GM11168 (cell line): Measurements from ENCODE around the gene RAMP1.
"Not testable (repeated sequence)": the region's sequence is repeated elsewhere in the genome, so short reads cannot be mapped to it uniquely, and the experiment has no call there.

Source experiments
- in situ Hi-C: fragments of 300-500 bp; cut with MboI; formaldehyde crosslinking; loops from one replicate; pipeline ENCODE4 v1.12.0; 2022; ENCODE audit warnings: low sequenced_read_pairs; ENCODE audit not compliant: unreplicated experiment

The RAMP1 gene

DNA sequence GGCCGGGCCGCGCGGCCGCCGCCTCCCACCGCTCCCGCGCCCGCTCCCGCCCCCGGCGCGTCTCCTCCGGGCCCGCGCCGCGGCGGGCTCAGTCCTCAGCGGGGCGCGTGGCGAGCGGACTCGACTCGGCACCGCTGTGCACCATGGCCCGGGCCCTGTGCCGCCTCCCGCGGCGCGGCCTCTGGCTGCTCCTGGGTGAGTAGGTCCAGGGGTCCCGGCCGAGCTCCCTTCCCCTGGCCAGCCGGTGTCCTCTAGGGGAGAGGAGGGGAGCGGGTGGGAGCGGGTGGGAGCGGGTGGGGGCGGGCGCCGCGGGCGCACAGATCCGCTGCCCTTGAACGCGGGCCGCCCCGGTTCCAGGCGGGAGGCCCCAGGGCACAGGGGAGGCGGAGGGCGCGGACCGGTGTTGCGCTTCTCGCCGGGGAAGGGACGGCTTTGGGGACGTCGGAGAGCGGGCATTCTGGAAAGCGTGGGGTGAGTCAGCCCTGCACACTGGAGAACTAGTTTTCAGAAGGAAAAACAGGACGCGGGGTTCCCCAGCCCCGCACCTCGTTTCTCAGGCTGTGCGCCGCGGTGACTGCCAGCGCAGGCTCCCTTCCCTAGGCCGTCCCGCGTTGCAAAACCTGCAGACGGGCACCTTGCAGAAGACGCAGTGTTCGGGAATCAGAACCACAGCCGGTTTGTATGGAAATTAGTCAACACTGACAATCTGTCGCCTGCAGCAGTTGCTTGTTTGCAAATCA lies at the start of gene RAMP1:
Gene RAMP1 (plus strand): TSS at position 91 of the 740 bp plus-strand sequence. CDS start 53 bp downstream, at position 144.
- in situ Hi-C loops: no loop called here

DNA sequence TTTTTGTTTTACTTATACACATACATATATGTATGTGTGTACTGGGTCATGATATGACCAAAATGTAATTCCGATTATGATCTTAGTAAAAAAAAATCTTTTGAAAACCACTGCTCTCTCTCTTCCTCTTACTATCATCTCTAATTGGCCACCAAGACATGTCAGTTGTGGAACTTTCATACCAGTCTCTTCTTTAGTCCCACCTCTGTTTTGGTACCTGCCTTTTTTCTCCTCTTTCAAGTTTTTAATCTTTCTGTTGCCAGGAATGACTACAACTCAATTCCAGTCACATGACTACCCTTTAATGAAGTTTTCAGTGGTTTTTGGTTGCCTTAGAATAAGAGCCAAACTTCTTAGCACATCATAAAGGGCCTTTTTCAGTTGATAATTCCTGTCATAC lies 43.8 kb upstream of the RAMP1 start:
- in situ Hi-C loops: no loop called here

DNA sequence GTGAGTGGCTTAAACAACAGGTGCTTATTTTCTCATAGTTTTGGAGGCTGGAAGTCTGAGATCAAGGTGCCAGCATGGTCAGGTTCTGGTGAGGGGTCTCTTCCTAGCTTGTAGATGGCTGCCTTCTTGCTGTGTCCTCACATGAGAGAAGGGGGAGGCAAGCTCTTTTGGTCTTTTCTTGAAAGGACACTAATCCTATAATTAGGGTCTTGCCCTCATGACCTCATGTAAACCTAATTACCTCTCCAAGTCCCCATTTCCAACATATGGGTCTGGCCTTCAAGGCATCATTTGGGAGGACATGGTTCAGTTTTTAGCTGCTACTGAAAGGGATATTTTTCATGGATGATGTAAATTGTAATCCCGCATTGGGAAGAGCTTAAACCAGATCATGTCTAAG lies 42.9 kb upstream of the RAMP1 start:
- in situ Hi-C loops: no loop called here

DNA sequence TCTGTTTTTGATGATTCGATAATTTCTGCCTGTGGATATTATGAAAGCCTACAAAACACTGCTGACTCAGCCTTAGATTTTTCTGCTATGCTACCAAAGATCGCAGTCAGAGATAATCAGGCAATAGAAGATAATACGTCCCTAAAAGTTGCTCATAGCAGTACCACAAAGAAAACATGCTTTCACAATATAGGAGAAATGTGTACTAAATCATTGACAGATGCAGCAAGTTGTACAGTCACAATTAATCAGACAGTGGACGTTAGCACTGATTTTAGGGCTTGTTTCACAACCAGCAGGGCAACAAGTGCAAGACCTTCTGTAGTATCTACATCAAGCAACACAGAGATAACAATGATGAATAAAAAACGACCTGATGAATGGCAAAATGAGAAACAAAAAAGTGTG lies 41.4 kb upstream of the RAMP1 start:
- in situ Hi-C loops: no loop called here

DNA sequence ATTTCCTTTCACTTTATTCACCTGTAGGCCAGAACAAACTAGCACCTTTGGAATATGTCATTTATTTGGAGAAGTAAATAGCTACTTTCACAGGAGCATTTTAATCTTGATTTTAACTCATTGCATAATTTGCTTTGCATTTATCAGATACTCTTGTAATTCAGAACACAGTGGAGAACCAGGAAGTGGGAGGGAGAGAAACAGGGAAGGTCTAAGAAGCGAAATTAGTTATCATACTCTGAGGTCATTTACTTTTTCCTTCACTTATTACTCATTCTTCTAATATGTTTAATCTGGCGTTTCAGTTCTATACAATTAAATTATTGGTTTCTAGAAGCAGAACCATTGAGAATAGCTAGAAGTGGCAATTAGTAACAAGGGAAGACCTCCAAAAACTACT lies 40.2 kb upstream of the RAMP1 start:
- in situ Hi-C loops: no loop called here

DNA sequence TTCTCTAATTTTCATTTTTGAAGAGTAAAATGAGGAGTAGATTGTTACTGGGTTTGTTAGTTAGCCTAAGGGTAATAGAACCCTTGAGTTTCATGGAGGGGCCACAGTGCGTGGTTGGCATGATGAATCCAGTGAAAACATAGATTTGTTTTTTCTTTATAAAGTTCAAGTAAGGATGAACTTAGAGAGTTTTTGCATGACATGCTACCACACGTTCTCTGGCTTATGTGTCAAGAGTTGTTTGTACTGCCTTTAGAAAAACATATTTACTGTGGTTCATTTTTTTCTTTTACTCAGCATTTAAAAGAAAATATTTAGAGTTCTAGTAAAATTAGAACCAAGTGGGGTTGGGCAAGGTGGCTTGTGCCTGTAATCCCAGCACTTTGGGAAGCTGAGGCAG lies 39.0 kb upstream of the RAMP1 start:
- in situ Hi-C loops: no loop called here

DNA sequence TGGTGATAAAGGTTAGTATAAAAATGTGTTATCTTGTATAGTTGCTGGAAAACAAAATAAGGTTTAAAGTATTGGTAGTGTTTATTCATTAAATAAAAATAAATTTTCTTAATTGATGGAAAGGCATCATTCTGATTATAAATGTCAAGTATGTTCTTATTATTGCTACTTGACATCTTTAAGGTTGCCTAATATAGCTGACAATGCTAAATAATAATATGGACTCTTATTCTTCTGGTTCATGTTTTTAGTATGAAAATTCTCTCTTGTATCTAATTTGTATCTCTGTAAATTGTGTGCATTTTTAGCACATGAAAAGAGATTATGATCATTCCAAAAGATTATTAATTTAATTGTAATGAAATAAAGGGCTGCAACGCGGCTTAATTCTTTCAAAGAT lies 35.9 kb upstream of the RAMP1 start:
- in situ Hi-C loops: no loop called here

DNA sequence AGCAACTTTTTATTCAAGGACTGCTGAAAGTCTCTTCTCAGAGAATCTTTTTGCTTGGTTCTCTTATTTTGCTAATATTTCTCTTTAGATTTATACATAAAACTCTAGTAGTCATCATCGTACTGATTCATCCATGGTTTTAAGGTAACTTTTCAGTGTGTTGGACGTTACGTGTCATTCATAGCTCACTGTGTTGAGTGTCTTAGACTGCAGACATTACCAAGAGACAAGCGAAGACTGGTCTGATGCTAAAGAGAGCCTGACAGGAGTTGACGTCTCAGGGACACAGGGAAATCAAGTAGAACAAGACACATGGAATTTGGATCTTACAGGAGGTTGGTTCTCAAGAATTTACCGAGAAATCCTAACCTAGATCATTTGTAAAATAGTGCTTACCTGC lies 35.3 kb upstream of the RAMP1 start:
- in situ Hi-C loops: no loop called here

DNA sequence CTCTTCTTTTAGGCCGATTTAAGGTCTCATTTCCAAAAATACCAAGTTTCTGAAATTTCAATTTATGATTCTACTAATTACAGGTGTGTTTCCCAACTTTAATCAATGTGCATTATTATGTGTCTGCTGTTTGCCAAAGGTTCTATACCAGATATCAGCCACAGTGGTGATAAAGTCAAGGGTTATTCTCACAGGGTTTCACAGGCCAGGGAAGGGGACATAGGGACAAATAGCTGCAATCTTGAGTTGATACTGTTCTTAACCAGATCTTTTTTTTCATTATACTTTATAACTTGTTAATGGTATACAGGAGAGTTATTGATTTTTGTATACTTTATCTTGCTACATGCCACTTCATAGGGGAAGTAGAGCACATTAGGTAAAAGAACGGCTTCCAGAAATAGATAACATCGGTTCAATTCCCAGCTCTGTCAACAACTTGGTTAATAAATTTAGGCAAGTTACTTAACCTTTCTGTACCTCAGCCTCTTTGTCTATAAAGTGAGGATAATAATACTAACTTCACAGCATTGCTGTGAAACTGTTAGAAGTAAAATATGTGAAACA lies 31.9 kb upstream of the RAMP1 start:
- in situ Hi-C loops: no loop called here

DNA sequence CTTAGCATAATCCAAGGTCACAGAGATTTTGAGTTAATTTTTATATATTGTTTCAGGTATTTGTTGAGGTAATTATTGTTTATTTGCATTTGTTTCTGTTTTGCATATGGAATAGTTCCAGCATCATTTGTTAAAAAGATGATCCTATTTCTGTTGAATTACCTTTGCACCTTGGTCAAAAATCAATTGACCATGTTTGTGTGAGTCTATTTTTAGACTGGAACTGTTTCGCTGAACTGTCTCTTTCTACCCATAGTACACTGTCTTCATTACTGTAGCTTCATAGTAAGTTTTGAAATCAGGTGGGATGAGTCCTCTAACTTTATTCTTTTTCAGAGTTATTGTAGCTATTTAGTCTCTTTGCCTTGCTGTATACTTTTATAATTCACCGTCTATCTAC lies 28.9 kb upstream of the RAMP1 start:
- in situ Hi-C loops: no loop called here

DNA sequence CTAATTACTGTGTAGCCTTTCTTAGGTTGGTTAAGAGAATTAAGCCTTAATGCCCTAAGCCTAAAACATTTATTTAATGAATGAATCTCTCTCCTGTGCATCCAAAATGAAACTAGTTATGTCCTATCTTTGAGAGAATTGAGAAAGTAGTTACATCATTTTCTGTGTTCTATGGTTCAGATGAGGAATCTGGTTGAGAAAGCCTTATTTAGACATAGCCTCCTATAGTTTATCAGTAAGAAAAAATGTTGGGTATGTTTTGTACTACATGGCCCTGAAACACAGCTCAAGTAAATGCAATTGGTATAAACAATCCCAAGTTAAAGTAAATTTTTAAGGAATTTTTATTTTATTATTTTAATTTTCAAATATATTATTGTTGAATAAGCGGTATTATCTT lies 25.9 kb upstream of the RAMP1 start:
- in situ Hi-C loops: no loop called here

DNA sequence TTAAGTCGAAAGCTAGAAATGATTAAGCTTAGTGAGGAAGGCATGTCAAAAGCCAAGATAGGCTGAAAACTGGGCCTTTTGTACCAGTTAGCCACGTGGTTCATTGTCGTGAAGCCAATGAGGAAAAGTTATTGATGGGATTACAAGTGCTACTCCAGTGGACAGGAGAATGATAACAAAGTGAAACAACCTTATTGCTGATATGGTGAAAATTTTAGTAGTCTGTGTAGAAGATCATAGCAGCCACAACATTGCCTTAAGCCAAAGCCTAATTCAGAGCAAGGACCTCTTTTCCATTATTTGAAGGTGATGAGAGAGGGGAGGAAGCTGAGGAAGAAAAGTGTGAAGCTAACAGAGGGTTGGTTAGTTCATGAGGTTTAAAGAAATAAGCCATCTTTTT lies 24.1 kb upstream of the RAMP1 start:
- in situ Hi-C loops: no loop called here

DNA sequence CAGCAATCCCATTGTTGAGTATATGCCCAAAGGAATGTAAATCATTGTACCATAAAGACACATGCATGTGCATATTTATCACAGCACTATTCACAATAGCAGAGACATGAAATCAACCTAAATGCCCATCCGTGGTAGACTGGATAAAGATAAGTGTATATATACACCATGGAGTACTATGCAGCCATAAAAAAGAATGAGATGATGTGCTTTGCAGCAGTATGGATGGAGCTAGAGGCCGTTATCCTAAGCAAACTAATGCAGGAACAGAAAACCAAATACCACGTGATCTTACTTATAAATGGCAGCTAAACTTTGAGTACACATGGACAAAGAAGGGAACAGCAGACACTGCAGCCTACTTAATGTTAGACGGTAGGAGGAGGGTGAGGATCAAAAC lies 18.4 kb upstream of the RAMP1 start:
- in situ Hi-C loops: no loop called here

DNA sequence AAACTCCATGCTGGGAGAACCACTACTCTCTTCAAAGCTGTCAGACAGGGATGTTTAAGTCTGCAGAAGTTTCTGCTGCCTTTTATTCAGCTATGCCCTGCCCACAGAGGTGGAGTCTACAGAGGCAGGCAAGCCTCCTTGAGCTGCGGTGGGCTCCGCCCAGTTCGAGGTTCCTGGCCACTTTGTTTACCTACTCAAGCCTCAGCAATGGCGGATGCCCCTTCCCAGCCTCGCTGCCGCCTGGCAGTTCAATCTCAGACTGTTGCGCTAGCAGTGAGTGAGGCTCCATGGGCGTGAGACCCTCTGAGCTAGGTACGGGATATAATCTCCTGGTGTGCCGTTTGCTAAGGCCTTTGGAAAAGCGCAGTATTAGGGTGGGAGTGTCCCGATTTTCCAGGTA lies 10.5 kb upstream of the RAMP1 start:
- in situ Hi-C loops: not testable (repeated sequence)

DNA sequence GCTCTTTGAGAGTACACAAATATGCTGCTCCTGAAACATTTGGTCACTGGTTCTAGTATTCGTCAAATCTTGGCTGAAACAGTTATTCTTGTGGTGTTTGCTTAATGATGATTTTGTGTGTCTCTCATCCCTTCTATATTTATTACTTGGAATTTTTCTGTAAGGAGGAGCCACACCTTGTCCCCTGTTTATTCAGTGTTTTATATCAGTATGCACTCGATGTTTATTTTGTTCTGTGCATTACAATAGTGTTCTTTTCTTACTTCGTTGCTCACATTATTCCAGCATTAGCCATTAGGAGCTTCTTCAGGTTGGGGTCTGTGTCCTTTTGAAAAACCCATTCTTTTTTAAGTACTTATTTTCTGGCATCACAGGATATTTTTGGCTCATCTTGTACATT lies 5.1 kb upstream of the RAMP1 start:
- in situ Hi-C loops: no loop called here

DNA sequence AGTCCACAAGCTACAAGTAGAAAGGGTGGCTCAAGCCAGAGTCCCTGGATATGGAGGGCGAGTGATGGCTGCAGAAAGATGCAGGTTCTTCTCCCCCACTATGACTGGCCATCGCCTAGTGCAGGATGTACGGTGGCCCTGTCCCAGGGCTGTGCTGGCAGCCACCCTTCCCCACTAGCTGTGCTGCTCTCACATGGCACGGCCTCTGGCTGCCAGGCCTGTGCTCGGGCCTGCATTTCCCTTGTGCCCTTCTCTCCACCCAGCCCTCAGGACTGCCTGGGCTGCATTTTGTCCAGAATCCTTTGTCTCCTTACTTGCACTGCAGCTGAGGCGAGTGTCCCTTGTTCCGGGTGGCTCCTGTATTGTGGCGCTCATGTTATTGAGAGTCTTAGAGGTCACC lies 1.6 kb upstream of the RAMP1 start:
- in situ Hi-C loops: no loop called here

DNA sequence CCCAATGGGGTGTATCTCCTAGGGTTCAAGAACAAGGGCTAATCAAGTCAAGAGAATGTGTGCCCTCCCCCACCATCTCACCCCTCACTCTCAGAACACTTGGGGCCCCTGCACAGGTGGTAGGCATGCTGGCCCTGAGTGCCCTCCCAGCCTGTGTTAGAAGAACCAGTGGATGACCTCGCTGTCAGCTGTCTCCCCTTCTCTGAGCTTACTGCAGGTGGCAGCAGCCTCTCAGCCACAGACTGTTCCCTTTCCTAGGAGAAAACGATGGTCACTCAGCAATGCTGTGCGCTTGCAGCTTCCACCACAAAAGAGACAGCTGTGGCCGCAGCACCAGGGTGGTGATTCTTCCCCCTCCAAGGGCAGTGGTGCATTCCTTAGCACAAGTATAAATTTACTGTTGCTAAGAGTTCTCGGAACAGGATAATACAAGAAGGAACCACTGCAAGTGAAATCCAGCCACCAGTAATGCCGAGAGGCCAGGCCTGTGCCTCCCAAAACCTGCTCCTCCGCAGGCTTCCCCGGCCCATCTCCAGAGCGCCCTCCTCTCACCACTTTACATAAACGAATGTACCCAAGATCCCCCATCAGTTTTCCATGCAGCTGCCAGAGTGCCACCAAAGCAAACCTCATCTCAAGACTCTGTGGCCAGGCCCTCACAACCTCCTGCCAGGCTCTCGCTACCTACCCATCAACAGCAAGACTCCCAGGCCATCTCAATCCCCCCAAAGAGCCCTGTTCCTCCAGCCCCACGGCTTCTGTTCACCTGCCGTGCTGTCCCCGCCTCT lies 935 bp upstream of the RAMP1 start:
- in situ Hi-C loops: no loop called here

DNA sequence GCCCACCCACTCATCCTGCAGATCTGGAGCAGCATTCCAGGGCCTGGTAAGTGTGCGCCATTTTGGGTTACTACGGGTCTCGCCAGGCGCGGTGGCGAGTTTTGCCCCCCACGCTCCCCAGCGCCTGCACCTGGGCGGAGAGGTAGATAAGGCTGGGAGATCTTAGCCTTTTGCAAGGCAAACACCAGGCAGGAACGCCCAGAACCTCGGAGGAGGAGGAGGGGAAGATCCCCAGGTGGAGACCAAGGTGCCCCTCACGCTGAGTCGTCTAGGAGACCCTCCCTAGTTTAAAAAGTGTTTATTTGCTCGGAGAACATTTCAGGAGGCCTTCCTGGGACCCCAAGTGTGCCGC lies 365 bp upstream of the RAMP1 start:
- in situ Hi-C loops: no loop called here

DNA sequence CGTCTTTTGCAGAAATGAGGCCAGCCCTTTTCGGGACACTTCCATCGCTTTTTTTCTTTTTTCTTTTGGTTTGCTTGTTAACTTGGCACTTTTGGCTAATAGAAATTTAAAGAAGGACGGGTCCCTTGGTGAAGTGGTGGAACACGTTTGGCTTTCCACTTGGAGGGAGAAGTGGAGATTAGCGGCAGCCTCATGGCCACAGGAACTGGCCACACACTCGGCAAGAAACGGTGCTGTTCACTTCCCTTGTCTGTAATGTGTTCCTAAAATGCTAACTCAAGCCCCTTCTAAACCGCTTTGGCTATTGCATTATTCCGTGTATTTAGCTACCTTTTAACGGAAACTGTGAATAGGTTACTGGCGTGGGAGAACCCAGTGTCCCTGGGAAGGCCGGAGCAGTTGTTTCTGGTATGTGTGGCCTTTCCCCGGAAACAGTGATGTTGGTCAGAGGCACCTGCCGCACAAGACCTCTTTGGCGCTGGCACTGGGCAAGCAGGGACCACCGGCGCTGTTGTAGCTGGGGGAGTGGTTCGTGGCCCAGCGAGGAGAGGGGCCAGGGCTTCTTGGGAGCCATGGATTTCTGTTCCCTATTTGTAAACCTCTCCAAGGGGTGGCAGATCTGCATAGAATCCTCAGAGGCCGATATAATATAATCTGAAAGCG lies 981 bp downstream of the RAMP1 start:
- in situ Hi-C loops: no loop called here

DNA sequence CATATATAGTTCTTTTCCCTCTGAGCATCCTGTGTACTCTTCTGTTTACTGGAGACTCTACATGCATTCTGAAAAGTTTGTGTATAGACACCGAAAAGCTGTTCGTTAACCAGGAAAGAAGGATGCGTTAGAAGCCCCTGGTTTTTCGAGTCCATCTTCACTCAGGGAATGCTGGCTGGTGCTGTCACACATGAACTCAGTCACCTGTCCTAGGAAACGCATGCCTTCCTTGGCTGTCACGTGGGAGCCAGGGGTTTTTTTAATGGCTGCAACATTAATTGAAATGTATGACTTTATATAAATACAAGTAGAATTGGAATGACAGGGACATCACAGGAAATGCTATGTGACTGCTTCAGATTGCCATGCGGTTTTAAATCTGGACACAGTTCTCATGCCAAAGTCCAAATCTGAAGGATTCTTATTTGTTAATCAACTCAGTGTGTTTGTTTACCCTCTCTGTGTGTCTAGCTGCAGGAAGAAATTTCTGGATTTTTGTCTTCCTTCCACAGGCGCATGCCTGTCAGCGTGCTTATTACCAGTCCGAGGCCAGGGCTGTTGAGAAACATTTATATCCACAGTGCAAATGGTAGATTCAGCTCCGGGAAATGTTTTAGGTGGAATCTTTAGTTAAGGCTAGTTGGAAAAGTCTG lies 2.6 kb downstream of the RAMP1 start:
- in situ Hi-C loops: no loop called here

DNA sequence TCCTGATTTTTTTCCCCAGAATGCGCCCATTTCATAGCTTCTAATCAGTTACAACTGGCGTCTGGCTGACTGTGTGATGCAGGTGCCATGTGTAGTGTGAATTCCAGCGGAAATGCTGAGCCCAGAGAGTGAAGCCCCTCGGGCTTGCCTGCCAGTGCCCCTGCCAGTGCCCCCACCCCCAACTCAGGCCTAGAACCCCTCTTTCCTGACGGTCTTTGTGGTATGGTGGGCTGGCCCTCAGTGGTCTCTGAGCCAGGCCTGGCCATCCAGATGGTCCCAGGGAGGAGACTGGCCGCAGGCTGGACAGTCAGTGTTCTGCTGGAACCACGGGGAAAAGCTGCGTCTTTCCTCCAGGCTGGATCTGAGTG lies 3.1 kb downstream of the RAMP1 start:
- in situ Hi-C loops: no loop called here
